H9 (cell line): Measurements from ENCODE around the gene CEP120. TPM values are rescaled to one million over a fixed set of nuclear protein-coding genes. Genes with fewer than 3 reads are reported as not detected.

Source experiments
- DNase-seq: peaks from one replicate; pipeline ENCODE4 v3.0.0-alpha.2; 2017
- H2AFZ ChIP-seq: one replicate; pipeline ENCODE4 v1.6.1; 2013; ENCODE audit warnings: mild to moderate bottlenecking, low read length, control low read depth, moderate library complexity
- H2AK5ac ChIP-seq: 2 replicates; pipeline ENCODE4 v1.6.1; 2013; ENCODE audit warnings: low read length, control low read depth, mixed read lengths; ENCODE audit not compliant: insufficient read length
- H2BK120ac ChIP-seq: one replicate; pipeline ENCODE4 v1.6.1; 2013; ENCODE audit warnings: low read depth, mild to moderate bottlenecking, low read length, control low read depth, inconsistent platforms; ENCODE audit not compliant: poor library complexity, severe bottlenecking
- H2BK12ac ChIP-seq: 2 replicates; pipeline ENCODE4 v1.6.1; 2013; ENCODE audit warnings: low read length, control low read depth, mixed read lengths, low read depth; ENCODE audit not compliant: insufficient read length
- H2BK15ac ChIP-seq: 2 replicates; pipeline ENCODE4 v1.6.1; 2013; ENCODE audit warnings: low read depth, low read length, control low read depth
- H2BK20ac ChIP-seq: one replicate; pipeline ENCODE4 v1.6.1; 2013; ENCODE audit warnings: low read depth, mild to moderate bottlenecking, low read length, control low read depth, inconsistent platforms; ENCODE audit not compliant: poor library complexity, severe bottlenecking
- H2BK5ac ChIP-seq: 2 replicates; pipeline ENCODE4 v1.6.1; 2013; ENCODE audit warnings: low read length, control low read depth, mixed read lengths; ENCODE audit not compliant: insufficient read length
- H3K14ac ChIP-seq: 2 replicates; pipeline ENCODE4 v1.6.1; 2013; ENCODE audit warnings: low read length, control low read depth; ENCODE audit not compliant: insufficient read depth
- H3K18ac ChIP-seq: 2 replicates; pipeline ENCODE4 v1.6.1; 2013; ENCODE audit warnings: low read depth, mild to moderate bottlenecking, mixed read lengths, low read length, control low read depth; ENCODE audit not compliant: insufficient read length
- H3K23ac ChIP-seq: 2 replicates; pipeline ENCODE4 v1.6.1; 2013; ENCODE audit warnings: low read length, control low read depth, mixed read lengths, low read depth; ENCODE audit not compliant: insufficient read length
- H3K23me2 ChIP-seq: 2 replicates; pipeline ENCODE4 v1.6.1; 2013; ENCODE audit warnings: low read depth, mild to moderate bottlenecking, mixed read lengths, low read length, control low read depth; ENCODE audit not compliant: insufficient read length, poor library complexity, severe bottlenecking
- H3K27ac ChIP-seq: 2 replicates; pipeline ENCODE4 v1.5.1; 2013; ENCODE audit warnings: low read length, control low read depth, mixed read lengths, low read depth; ENCODE audit not compliant: insufficient read length
- H3K27me3 ChIP-seq: 2 replicates; pipeline ENCODE4 v1.6.1; 2013; ENCODE audit warnings: low read length, control low read depth, inconsistent platforms; ENCODE audit not compliant: insufficient read depth
- H3K4ac ChIP-seq: 2 replicates; pipeline ENCODE4 v1.6.1; 2013; ENCODE audit warnings: low read depth, mild to moderate bottlenecking, control low read depth, inconsistent platforms, low read length, moderate library complexity
- H3K4me1 ChIP-seq: 2 replicates; pipeline ENCODE4 v1.6.1; 2013; ENCODE audit warnings: low read length, control low read depth, inconsistent platforms; ENCODE audit not compliant: insufficient read depth
- H3K4me2 ChIP-seq: 2 replicates; pipeline ENCODE4 v1.6.1; 2013; ENCODE audit warnings: low read length, control low read depth, mixed read lengths; ENCODE audit not compliant: insufficient read length, insufficient read depth
- H3K56ac ChIP-seq: 2 replicates; pipeline ENCODE4 v1.6.1; 2013; ENCODE audit warnings: low read depth, mild to moderate bottlenecking, mixed read lengths, low read length, control low read depth; ENCODE audit not compliant: insufficient read length
- H3K79me1 ChIP-seq: 2 replicates; pipeline ENCODE4 v1.6.1; 2013; ENCODE audit warnings: low read depth, mild to moderate bottlenecking, moderate library complexity, low read length, control low read depth, inconsistent platforms; ENCODE audit not compliant: insufficient read depth, poor library complexity, severe bottlenecking
- H3K79me2 ChIP-seq: 2 replicates; pipeline ENCODE4 v1.6.1; 2013; ENCODE audit warnings: low read length, control low read depth, inconsistent platforms; ENCODE audit not compliant: insufficient read depth
- H3K9ac ChIP-seq: 2 replicates; pipeline ENCODE4 v1.6.1; 2013; ENCODE audit warnings: low read length, control low read depth, mixed read lengths; ENCODE audit not compliant: insufficient read length; ENCODE audit errors: extremely low read depth
- H3K9me3 ChIP-seq: one replicate; pipeline ENCODE4 v1.6.1; 2013; ENCODE audit warnings: low read depth, low read length, inconsistent platforms; ENCODE audit not compliant: control insufficient read depth
- H3T11ph ChIP-seq: one replicate; pipeline ENCODE4 v1.6.1; 2013; ENCODE audit warnings: mild to moderate bottlenecking, low read length, control low read depth, inconsistent platforms
- H4K20me1 ChIP-seq: one replicate; pipeline ENCODE4 v1.6.1; 2013; ENCODE audit not compliant: control insufficient read depth, insufficient read length, insufficient read depth
- H4K5ac ChIP-seq: 2 replicates; pipeline ENCODE4 v1.6.1; 2013; ENCODE audit warnings: low read depth, mild to moderate bottlenecking, mixed read lengths, low read length, control low read depth; ENCODE audit not compliant: insufficient read length
- H4K8ac ChIP-seq: replicated peaks from 2 replicates; pipeline ENCODE4 v1.6.1; 2013; ENCODE audit warnings: low read length, control low read depth, mixed read lengths, low read depth; ENCODE audit not compliant: insufficient read length
- H4K91ac ChIP-seq: 2 replicates; pipeline ENCODE4 v1.6.1; 2013; ENCODE audit warnings: low read depth, mild to moderate bottlenecking, moderate library complexity, mixed read lengths, low read length, control low read depth; ENCODE audit not compliant: insufficient read length
- H3K27ac Mint-ChIP-seq, 3 experiments: 2 replicates in 2 of 3; 3 replicates in 1 of 3; pipeline ENCODE4 v1.8.0; 2020 to 2021; ENCODE audit warnings: mixed read lengths in 3 of 3, mild to moderate bottlenecking in 1 of 3, moderate library complexity in 1 of 3
- H3K27me3 Mint-ChIP-seq: 2 replicates; pipeline ENCODE4 v1.8.0; 2021; ENCODE audit warnings: low read depth, mild to moderate bottlenecking, moderate library complexity, mixed read lengths
- H3K36me3 Mint-ChIP-seq, 3 experiments: 2 replicates in 2 of 3; 3 replicates in 1 of 3; pipeline ENCODE4 v1.8.0; 2020 to 2021; ENCODE audit warnings: low read depth in 3 of 3, mixed read lengths in 3 of 3; ENCODE audit not compliant: insufficient read depth in 1 of 3
- H3K4me1 Mint-ChIP-seq, 2 experiments: 2 replicates each; pipeline ENCODE4 v1.8.0; 2020; ENCODE audit warnings: mixed read lengths in 2 of 2
- H3K4me3 Mint-ChIP-seq, 2 experiments: 2 replicates in 1 of 2; 3 replicates in 1 of 2; pipeline ENCODE4 v1.8.0; 2020 to 2021; ENCODE audit warnings: mild to moderate bottlenecking in 2 of 2, mixed read lengths in 2 of 2, moderate library complexity in 1 of 2
- H3K9me3 Mint-ChIP-seq, 2 experiments: 2 replicates in 1 of 2; 3 replicates in 1 of 2; pipeline ENCODE4 v1.8.0; 2020; ENCODE audit warnings: mild to moderate bottlenecking in 2 of 2, mixed read lengths in 2 of 2, moderate library complexity in 1 of 2
- WGBS: extraction: QIAGEN DNeasy Blood & Tissue Kit; methylation state at CpG from one replicate; pipeline ENCODE4 v1.1.7; 2013; ENCODE audit warnings: missing lambda C conversion rate, low lambda C conversion rate, mixed read lengths; ENCODE audit not compliant: insufficient read length; ENCODE audit errors: extremely low coverage; 5-methylcytosine and 5-hydroxymethylcytosine counted together
- total RNA-seq: library from RNA; stranded (reverse); gene quantifications from 2 replicates; pipeline ENCODE4 v1.2.1, GENCODE V29; 2021
- TF ChIP-seq, protein P1 (sequence below): fragments of 200-600 bp; sonication (generic); conservative IDR thresholded peaks from 3 replicates; pipeline ENCODE4 v1.8.0; 2021; ENCODE audit warnings: antibody characterized with exemption, mild to moderate bottlenecking

Gene CEP120
- total RNA-seq, 1 experiment from 2014 or later: 22.5 TPM

DNA sequence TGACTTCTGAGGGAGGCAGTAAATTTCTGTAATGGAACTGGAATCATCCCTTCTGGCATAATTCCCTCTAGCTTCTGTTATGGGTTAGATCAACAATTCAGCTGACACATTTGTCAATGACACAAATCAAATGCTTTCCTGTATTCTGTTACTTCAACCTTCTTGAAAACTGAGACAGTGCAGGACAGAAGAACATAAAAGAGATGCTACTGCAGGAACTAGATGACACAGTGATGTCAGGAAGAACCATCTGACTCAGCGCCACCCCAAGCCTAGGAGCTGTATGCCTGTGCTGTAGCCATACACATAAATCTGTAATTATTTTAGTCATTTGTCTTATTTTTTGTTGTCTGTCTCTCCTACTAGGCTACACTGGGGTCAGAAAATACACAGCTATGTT lies 18.2 kb upstream of the CEP120 start:
- H2BK20ac ChIP-seq: no peak overlapping the region
- Mint-ChIP-seq H3K4me1 (peaks cover 4 to 6% of the 10 kb centered on the region in 2 experiments), H3K27me3 (no peaks in the 10 kb centered on the region), H3K4me3 (no peak overlapping the region), H3K36me3 (no peaks in the 10 kb centered on the region), H3K9me3 (no peaks in the 10 kb centered on the region), H3K27ac (no peak overlapping the region)
- H3K18ac ChIP-seq: no peak overlapping the region
- H4K91ac ChIP-seq: no peak overlapping the region
- H3K4me2 ChIP-seq: no peak overlapping the region
- no peaks in the 10 kb centered on the region for H3K4me1 ChIP-seq
- H3K14ac ChIP-seq: no peak overlapping the region
- H2BK120ac ChIP-seq: no peak overlapping the region
- H2AK5ac ChIP-seq: no peak overlapping the region
- no peaks in the 10 kb centered on the region for H3K23me2 ChIP-seq
- H3K9me3 ChIP-seq: no peaks in the 10 kb centered on the region
- no peak overlapping the region for H3T11ph ChIP-seq
- H3K4ac ChIP-seq: no peak overlapping the region
- H3K79me2 ChIP-seq: no peaks in the 10 kb centered on the region; the same call in 1 of the 2 replicates
- no peak overlapping the region for H3K9ac ChIP-seq
- no peaks in the 10 kb centered on the region for H3K79me1 ChIP-seq
- no peaks in the 10 kb centered on the region for H4K20me1 ChIP-seq
- no peak overlapping the region for H3K27ac ChIP-seq
- no peak overlapping the region for H4K8ac ChIP-seq
- no peak overlapping the region for H2BK12ac ChIP-seq
- no peak for DNase-seq
- no peak overlapping the region for H4K5ac ChIP-seq
- no peaks in the 10 kb centered on the region for H3K27me3 ChIP-seq
- no peak overlapping the region for H3K56ac ChIP-seq
- no peak overlapping the region for H2BK5ac ChIP-seq
- no peak overlapping the region for H3K23ac ChIP-seq
- no CpG with 5 or more reads among the region's 1 CpG for WGBS
- H2BK15ac ChIP-seq: no peak overlapping the region
- TF ChIP-seq, protein P1, sequence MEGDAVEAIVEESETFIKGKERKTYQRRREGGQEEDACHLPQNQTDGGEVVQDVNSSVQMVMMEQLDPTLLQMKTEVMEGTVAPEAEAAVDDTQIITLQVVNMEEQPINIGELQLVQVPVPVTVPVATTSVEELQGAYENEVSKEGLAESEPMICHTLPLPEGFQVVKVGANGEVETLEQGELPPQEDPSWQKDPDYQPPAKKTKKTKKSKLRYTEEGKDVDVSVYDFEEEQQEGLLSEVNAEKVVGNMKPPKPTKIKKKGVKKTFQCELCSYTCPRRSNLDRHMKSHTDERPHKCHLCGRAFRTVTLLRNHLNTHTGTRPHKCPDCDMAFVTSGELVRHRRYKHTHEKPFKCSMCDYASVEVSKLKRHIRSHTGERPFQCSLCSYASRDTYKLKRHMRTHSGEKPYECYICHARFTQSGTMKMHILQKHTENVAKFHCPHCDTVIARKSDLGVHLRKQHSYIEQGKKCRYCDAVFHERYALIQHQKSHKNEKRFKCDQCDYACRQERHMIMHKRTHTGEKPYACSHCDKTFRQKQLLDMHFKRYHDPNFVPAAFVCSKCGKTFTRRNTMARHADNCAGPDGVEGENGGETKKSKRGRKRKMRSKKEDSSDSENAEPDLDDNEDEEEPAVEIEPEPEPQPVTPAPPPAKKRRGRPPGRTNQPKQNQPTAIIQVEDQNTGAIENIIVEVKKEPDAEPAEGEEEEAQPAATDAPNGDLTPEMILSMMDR: no peak
- H2AFZ ChIP-seq: no peak overlapping the region
